Neural cell (in vitro differentiated cells): ENCODE measurements around the gene KLF2.

Source experiments
- CTCF ChIP-seq: fragments of 450-650 bp; IDR thresholded peaks from 2 replicates; pipeline ENCODE4 v1.5.1; 2014; ENCODE audit warnings: antibody characterized with exemption, mild to moderate bottlenecking, moderate library complexity; ENCODE audit not compliant: poor library complexity, severe bottlenecking
- EP300 ChIP-seq: fragments of 450-650 bp; conservative IDR thresholded peaks from 2 replicates; pipeline ENCODE4 v1.6.1; 2014; ENCODE audit warnings: antibody characterized with exemption, mild to moderate bottlenecking, moderate library complexity; ENCODE audit not compliant: poor library complexity, severe bottlenecking
- EZH2 ChIP-seq: fragments of 200-600, 300-800 bp; shearing (Covaris generic), sonication (generic); IDR thresholded peaks from 2 replicates; pipeline ENCODE4 v1.6.1; 2014; ENCODE audit warnings: antibody characterized with exemption, low read length, borderline replicate concordance, mild to moderate bottlenecking; ENCODE audit not compliant: insufficient read depth, poor library complexity, severe bottlenecking
- MXI1 ChIP-seq: fragments of 450-650 bp; conservative IDR thresholded peaks from 2 replicates; pipeline ENCODE4 v1.6.1; 2014; ENCODE audit warnings: antibody characterized with exemption, mild to moderate bottlenecking; ENCODE audit not compliant: poor library complexity, severe bottlenecking
- POLR2AphosphoS5 ChIP-seq: IDR thresholded peaks from 2 replicates; pipeline ENCODE4 v1.6.1; 2012
- SMC3 ChIP-seq: fragments of 450-650 bp; conservative IDR thresholded peaks from 2 replicates; pipeline ENCODE4 v1.6.1; 2014; ENCODE audit warnings: antibody characterized with exemption, mild to moderate bottlenecking, moderate library complexity; ENCODE audit not compliant: poor library complexity
- TAF1 ChIP-seq: IDR thresholded peaks from 2 replicates; pipeline ENCODE4 v1.6.1; 2012; ENCODE audit warnings: low read depth

GRCh38 chr19:16371540-16371986 is 46.9 kb downstream of the KLF2 start:
- no peak for TF ChIP-seq TAF1
- TF ChIP-seq CTCF, result no peak
- TF ChIP-seq EZH2, result no peak
- TF ChIP-seq SMC3, result no peak
- no peak for TF ChIP-seq MXI1
- TF ChIP-seq POLR2AphosphoS5, result no peak
- TF ChIP-seq EP300, result no peak
